ENCODE measurements around the gene EZH2.

- TF ChIP-seq, protein P1, sequence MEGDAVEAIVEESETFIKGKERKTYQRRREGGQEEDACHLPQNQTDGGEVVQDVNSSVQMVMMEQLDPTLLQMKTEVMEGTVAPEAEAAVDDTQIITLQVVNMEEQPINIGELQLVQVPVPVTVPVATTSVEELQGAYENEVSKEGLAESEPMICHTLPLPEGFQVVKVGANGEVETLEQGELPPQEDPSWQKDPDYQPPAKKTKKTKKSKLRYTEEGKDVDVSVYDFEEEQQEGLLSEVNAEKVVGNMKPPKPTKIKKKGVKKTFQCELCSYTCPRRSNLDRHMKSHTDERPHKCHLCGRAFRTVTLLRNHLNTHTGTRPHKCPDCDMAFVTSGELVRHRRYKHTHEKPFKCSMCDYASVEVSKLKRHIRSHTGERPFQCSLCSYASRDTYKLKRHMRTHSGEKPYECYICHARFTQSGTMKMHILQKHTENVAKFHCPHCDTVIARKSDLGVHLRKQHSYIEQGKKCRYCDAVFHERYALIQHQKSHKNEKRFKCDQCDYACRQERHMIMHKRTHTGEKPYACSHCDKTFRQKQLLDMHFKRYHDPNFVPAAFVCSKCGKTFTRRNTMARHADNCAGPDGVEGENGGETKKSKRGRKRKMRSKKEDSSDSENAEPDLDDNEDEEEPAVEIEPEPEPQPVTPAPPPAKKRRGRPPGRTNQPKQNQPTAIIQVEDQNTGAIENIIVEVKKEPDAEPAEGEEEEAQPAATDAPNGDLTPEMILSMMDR (conservative IDR thresholded peaks at IDR 0.05; ENCODE audit: low read length), result no peak
- no peak for TF ChIP-seq EZH2phosphoT487 (IDR thresholded peaks at IDR 0.05; ENCODE audit: borderline replicate concordance, low read depth, low read length)
These were observed 5.8 kb downstream of the EZH2 start for GRCh38 chr7:148878317-148878716.

Data from OCI-LY7 (cell line).